ENCODE data around the gene SLC9B2. TPM values are rescaled to one million over a fixed set of nuclear protein-coding genes. Genes with fewer than 3 reads are reported as not detected.

Gene SLC9B2
- total RNA-seq, 1 experiment from 2014 or later = 4.6 TPM

GRCh38 chr4:103108542-103108941 lies 32.0 kb upstream of the SLC9B2 start:
- peaks cover 45% of the 10 kb centered on the region for H3K36me3 Mint-ChIP-seq
- no peaks in the 10 kb centered on the region for H3K9me3 Mint-ChIP-seq
- ChIA-PET CTCF (no interaction called here), POLR2A (interaction anchor here (0.6 kb wide), 1 partner anchor 108 kb away, joined by 3 read pairs; no protein-coding TSS in a partner anchor)
- H3K27me3 Mint-ChIP-seq (ENCODE audit: low read depth) = no peaks in the 10 kb centered on the region
- TF ChIP-seq STAT6 (CRISPR knock-in tag; conservative IDR thresholded peaks at IDR 0.05; ENCODE audit: low read depth) = no peak
- no peak for TF ChIP-seq ZNF263 (CRISPR knock-in tag; IDR thresholded peaks at IDR 0.05; ENCODE audit: low read depth)
- no peak for TF ChIP-seq RELA (CRISPR knock-in tag; IDR thresholded peaks at IDR 0.05; ENCODE audit: borderline replicate concordance)
- no peak for TF ChIP-seq AFF4 (CRISPR knock-in tag; IDR thresholded peaks at IDR 0.05; ENCODE audit: borderline replicate concordance)
- TF ChIP-seq SMAD4 (CRISPR knock-in tag; IDR thresholded peaks at IDR 0.05) = no peak
- no peak for TF ChIP-seq FOXK1 (CRISPR knock-in tag; IDR thresholded peaks at IDR 0.05)
- TF ChIP-seq ZNF423 (CRISPR knock-in tag; IDR thresholded peaks at IDR 0.05) = no peak
- no peak for TF ChIP-seq NFYB (CRISPR knock-in tag; conservative IDR thresholded peaks at IDR 0.05; ENCODE audit: low read depth)
- no peak for TF ChIP-seq ZNF396 (CRISPR knock-in tag; IDR thresholded peaks at IDR 0.05; ENCODE audit: borderline replicate concordance)
- no peak for TF ChIP-seq CDX4 (CRISPR knock-in tag; IDR thresholded peaks at IDR 0.05; ENCODE audit: borderline replicate concordance)
- no peak for TF ChIP-seq IRF2 (CRISPR knock-in tag; IDR thresholded peaks at IDR 0.05; ENCODE audit: borderline replicate concordance, low read depth)
- no peak for TF ChIP-seq CTCF (IDR thresholded peaks at IDR 0.05)
- no peak for TF ChIP-seq NR2C2 (CRISPR knock-in tag; IDR thresholded peaks at IDR 0.05)
- no peak for TF ChIP-seq HMGXB4 (CRISPR knock-in tag; IDR thresholded peaks at IDR 0.05)
- no peak for TF ChIP-seq ZNF232 (CRISPR knock-in tag; IDR thresholded peaks at IDR 0.05)
- no peak for TF ChIP-seq ZNF317 (CRISPR knock-in tag; IDR thresholded peaks at IDR 0.05; ENCODE audit: borderline replicate concordance, low read depth)
- TF ChIP-seq PRDM15 (CRISPR knock-in tag; IDR thresholded peaks at IDR 0.05) = no peak
- no peak for TF ChIP-seq RORB (CRISPR knock-in tag; IDR thresholded peaks at IDR 0.05)
- ATAC-seq (no peak), DNase-seq (ENCODE audit: low spot score) (no peak)
- H3K4me1 Mint-ChIP-seq = no peaks in the 10 kb centered on the region
- H3K4me3 Mint-ChIP-seq = no peak overlapping the region
- H3K27ac Mint-ChIP-seq = no peak overlapping the region

All from WTC11 (cell line).